HG02884 (cell line): Measurements from ENCODE around the gene GOLGA6L22.
"Not testable (repeated sequence)": the region's sequence is repeated elsewhere in the genome, so short reads cannot be mapped to it uniquely, and the experiment has no call there.

Experiments
- ATAC-seq: cut with Tn5 transposase; IDR thresholded peaks from one replicate; pipeline ENCODE4 v1.9.1; 2021; ENCODE audit warnings: mild to moderate bottlenecking, moderate library complexity; ENCODE audit not compliant: unreplicated experiment

Gene GOLGA6L22

GRCh38 chr15:22458603-22459002, at the start of gene GOLGA6L22:
Gene GOLGA6L22, plus strand, starts transcription at chr15:22458903. Its CDS starts 91 bp downstream, at chr15:22458994.
- ATAC-seq, result not testable (repeated sequence)

- not testable (repeated sequence) for ATAC-seq
Measured at GRCh38 chr15:22417288-22417687, 41.4 kb upstream of the GOLGA6L22 start.

GRCh38 chr15:22417795-22418194, 40.9 kb upstream of the GOLGA6L22 start:
- not testable (repeated sequence) for ATAC-seq

- ATAC-seq, result not testable (repeated sequence)
Measured at GRCh38 chr15:22418212-22418611, 40.5 kb upstream of the GOLGA6L22 start.

GRCh38 chr15:22418666-22419065, 40.0 kb upstream of the GOLGA6L22 start:
- ATAC-seq, result not testable (repeated sequence)

- not testable (repeated sequence) for ATAC-seq
Measured at GRCh38 chr15:22420340-22420739, 38.4 kb upstream of the GOLGA6L22 start.

- not testable (repeated sequence) for ATAC-seq
Measured at GRCh38 chr15:22429426-22429825, 29.3 kb upstream of the GOLGA6L22 start.

- not testable (repeated sequence) for ATAC-seq
Measured at GRCh38 chr15:22431687-22432086, 27.0 kb upstream of the GOLGA6L22 start.

- not testable (repeated sequence) for ATAC-seq
Measured at GRCh38 chr15:22494490-22495113, 35.9 kb downstream of the GOLGA6L22 start.

- not testable (repeated sequence) for ATAC-seq
Measured at GRCh38 chr15:22497200-22497599, 38.5 kb downstream of the GOLGA6L22 start.

- ATAC-seq, result not testable (repeated sequence)
Measured at GRCh38 chr15:22498220-22498925, 39.7 kb downstream of the GOLGA6L22 start.

GRCh38 chr15:22502272-22502671, 43.6 kb downstream of the GOLGA6L22 start:
- not testable (repeated sequence) for ATAC-seq

GRCh38 chr15:22506959-22507358, 48.3 kb downstream of the GOLGA6L22 start:
- not testable (repeated sequence) for ATAC-seq

GRCh38 chr15:22516140-22516539, 57.4 kb downstream of the GOLGA6L22 start:
- not testable (repeated sequence) for ATAC-seq
